ENCODE data around the gene SNX8. TPM values are rescaled to one million over a fixed set of nuclear protein-coding genes. Genes with fewer than 3 reads are reported as not detected.

The SNX8 gene
- total and polyA plus RNA-seq, 2 of the 8 experiments (the other 6 are each of a cell fraction or from before 2014, with no cell fraction given) = 46.2 to 70.8 TPM

- H2BK120ac ChIP-seq (replicated peaks; ENCODE audit: low read depth, low read length) = no peak overlapping the region
- no peak overlapping the region for H3K4ac ChIP-seq (replicated peaks; ENCODE audit: insufficient read length, low read depth, low read length)
- H3K18ac ChIP-seq (ENCODE audit: extremely low read depth, low read length) = no peak overlapping the region
- no peak overlapping the region for H3K23ac ChIP-seq (ENCODE audit: insufficient read length)
- H3K4me1 ChIP-seq (replicated peaks in 1 of 4; ENCODE audit: control insufficient read depth in 3 of 4, insufficient read depth in 4 of 4, low read length in 3 of 4) = no peaks in the 10 kb centered on the region
- no peak overlapping the region for H3K27ac ChIP-seq (ENCODE audit: low read depth, low read length)
- no peaks in the 10 kb centered on the region for H3K79me2 ChIP-seq (ENCODE audit: control insufficient read depth in 1 of 2, insufficient read depth in 2 of 2, low read length in 2 of 2)
- no peak overlapping the region for H2AFZ ChIP-seq (ENCODE audit: low read length)
- H2BK20ac ChIP-seq (ENCODE audit: low read length) = no peak overlapping the region
- H3K36me3 ChIP-seq (ENCODE audit: control insufficient read depth in 2 of 4, insufficient read depth in 4 of 4, low read length in 3 of 4) = peaks cover 12 to 60% (median 41%) of the 10 kb centered on the region in 4 experiments; a peak in 7 of 8 replicates
- H2BK12ac ChIP-seq (ENCODE audit: low read depth, low read length) = no peak overlapping the region
- H3K9me3 ChIP-seq (ENCODE audit: insufficient read depth in 2 of 2, low read depth in 1 of 2, low read length in 1 of 2) = no peaks in the 10 kb centered on the region
- ChIA-PET CTCF (ENCODE audit: partially characterized antibody) (interaction anchor here (0.6 to 1.8 kb wide), 9 partner anchors 8 to 172 kb away, joined by 3 to 6 read pairs (median 3); no protein-coding TSS in a partner anchor), POLR2A (ENCODE audit: partially characterized antibody) (interaction anchor here (0.6 kb wide), 1 partner anchor 37 kb away, joined by 4 read pairs; no protein-coding TSS in a partner anchor)
- H2BK15ac ChIP-seq (ENCODE audit: low read length) = no peak overlapping the region
- no peaks in the 10 kb centered on the region for H3K79me1 ChIP-seq (ENCODE audit: low read depth, low read length)
- H3K14ac ChIP-seq (ENCODE audit: insufficient read length) = no peak overlapping the region
- H4K5ac ChIP-seq (ENCODE audit: insufficient read length, low read depth, low read length) = no peak overlapping the region
- no peak overlapping the region for H3K56ac ChIP-seq (replicated peaks; ENCODE audit: insufficient read length, low read depth, low read length)
- H4K8ac ChIP-seq (ENCODE audit: extremely low read depth, insufficient read depth, low read length) = no peak overlapping the region
- no peak overlapping the region for H4K91ac ChIP-seq (replicated peaks; ENCODE audit: insufficient read length, low read length)
- no peak overlapping the region for H3K4me3 ChIP-seq (ENCODE audit: extremely low read depth in 1 of 4, insufficient read depth in 2 of 4, low read depth in 3 of 4, low read length in 4 of 4)
- no peak overlapping the region for H3K4me2 ChIP-seq (ENCODE audit: insufficient read depth in 1 of 2, low read depth in 2 of 2, low read length in 2 of 2)
- H4K20me1 ChIP-seq (replicated peaks in 1 of 2; ENCODE audit: control insufficient read depth in 1 of 2, insufficient read depth in 2 of 2, low read length in 2 of 2) = peaks cover 3 to 27% of the 10 kb centered on the region in 2 experiments
- H3K9ac ChIP-seq (replicated peaks in 1 of 4; ENCODE audit: extremely low read depth in 1 of 4, low read depth in 3 of 4, low read length in 3 of 4) = no peak overlapping the region
- no peak for FAIRE-seq
- H2AK5ac ChIP-seq (ENCODE audit: low read depth, low read length) = no peak overlapping the region
- no peak overlapping the region for H2BK5ac ChIP-seq (ENCODE audit: low read depth, low read length)
- TF ChIP-seq CEBPB (IDR thresholded peaks at IDR 0.05; ENCODE audit: low read depth, low read length) (no peak), RAD21 (IDR thresholded peaks at IDR 0.05 in 1 of 2, conservative IDR thresholded peaks at IDR 0.05 in 1 of 2; ENCODE audit: low read depth in 2 of 2, low read length in 2 of 2) (no peak), BCL11A (IDR thresholded peaks at IDR 0.05; ENCODE audit: low read depth in 2 of 2, low read length in 2 of 2) (no peak), TEAD4 (IDR thresholded peaks at IDR 0.05; ENCODE audit: low read depth, low read length) (no peak), NRF1 (IDR thresholded peaks at IDR 0.05; ENCODE audit: low read depth, low read length) (no peak), NANOG (IDR thresholded peaks at IDR 0.05; ENCODE audit: insufficient read depth, low read depth, low read length, poor library complexity, severe bottlenecking) (no peak), SAP30 (IDR thresholded peaks at IDR 0.05; ENCODE audit: insufficient read depth, insufficient replicate concordance, low read length) (no peak), HDAC6 (IDR thresholded peaks at IDR 0.05; ENCODE audit: low read depth, low read length) (no peak), MAX (IDR thresholded peaks at IDR 0.05) (no peak), GABPA (IDR thresholded peaks at IDR 0.05; ENCODE audit: borderline replicate concordance, insufficient read depth, low read length) (no peak), TAF1 (IDR thresholded peaks at IDR 0.05; ENCODE audit: low read depth, low read length) (no peak), SP4 (IDR thresholded peaks at IDR 0.05; ENCODE audit: low read length) (no peak), SIRT6 (IDR thresholded peaks at IDR 0.05; ENCODE audit: low read length) (no peak), SP2 (IDR thresholded peaks at IDR 0.05; ENCODE audit: low read length) (no peak), PHF8 (conservative IDR thresholded peaks at IDR 0.05; ENCODE audit: low read depth, low read length) (no peak)
- DNase-seq (ENCODE audit: low read depth in 1 of 2, low spot score in 2 of 2) = no peak
- H3K27me3 ChIP-seq (replicated peaks in 1 of 4; ENCODE audit: control insufficient read depth in 3 of 4, extremely low read depth in 1 of 4, insufficient read depth in 3 of 4, low read length in 3 of 4) = no peaks in the 10 kb centered on the region
- 92% methylated on average over 13 of the region's 13 CpGs; no CpG with 5 or more reads in 1 of the 2 experiments for WGBS, 2 experiments (ENCODE audit: extremely low coverage in 1 of 2, insufficient coverage in 1 of 2, insufficient read length in 1 of 2, insufficient replicate concordance in 2 of 2, low coverage in 1 of 2, low lambda C conversion rate in 2 of 2, missing lambda C conversion rate in 1 of 2)
- H3K23me2 ChIP-seq (ENCODE audit: low read depth, low read length) = no peaks in the 10 kb centered on the region
Measured at GRCh38 chr7:2211926-2212325, 102.3 kb downstream of the SNX8 start.
